A673 (cell line): ENCODE data around the gene TMPRSS11A.

Source experiments
- EZH2 ChIP-seq: fragments of 200-600 bp; sonication (generic); IDR thresholded peaks from 2 replicates; pipeline ENCODE4 v1.6.1; 2017; ENCODE audit warnings: borderline replicate concordance, low read depth, mild to moderate bottlenecking, mixed read lengths, antibody characterized with exemption, low read length; ENCODE audit not compliant: poor library complexity, severe bottlenecking
- TF ChIP-seq, protein P1 (sequence below): fragments of 300-800, 200-600 bp; sonication (generic); conservative IDR thresholded peaks from 2 replicates; pipeline ENCODE4 v1.5.1; 2017; ENCODE audit warnings: low read depth, mild to moderate bottlenecking, antibody characterized with exemption, low read length, moderate library complexity, mixed read lengths

GRCh38 chr4:67892905-67893304 is 70.4 kb downstream of the TMPRSS11A start:
- TF ChIP-seq, protein P1, sequence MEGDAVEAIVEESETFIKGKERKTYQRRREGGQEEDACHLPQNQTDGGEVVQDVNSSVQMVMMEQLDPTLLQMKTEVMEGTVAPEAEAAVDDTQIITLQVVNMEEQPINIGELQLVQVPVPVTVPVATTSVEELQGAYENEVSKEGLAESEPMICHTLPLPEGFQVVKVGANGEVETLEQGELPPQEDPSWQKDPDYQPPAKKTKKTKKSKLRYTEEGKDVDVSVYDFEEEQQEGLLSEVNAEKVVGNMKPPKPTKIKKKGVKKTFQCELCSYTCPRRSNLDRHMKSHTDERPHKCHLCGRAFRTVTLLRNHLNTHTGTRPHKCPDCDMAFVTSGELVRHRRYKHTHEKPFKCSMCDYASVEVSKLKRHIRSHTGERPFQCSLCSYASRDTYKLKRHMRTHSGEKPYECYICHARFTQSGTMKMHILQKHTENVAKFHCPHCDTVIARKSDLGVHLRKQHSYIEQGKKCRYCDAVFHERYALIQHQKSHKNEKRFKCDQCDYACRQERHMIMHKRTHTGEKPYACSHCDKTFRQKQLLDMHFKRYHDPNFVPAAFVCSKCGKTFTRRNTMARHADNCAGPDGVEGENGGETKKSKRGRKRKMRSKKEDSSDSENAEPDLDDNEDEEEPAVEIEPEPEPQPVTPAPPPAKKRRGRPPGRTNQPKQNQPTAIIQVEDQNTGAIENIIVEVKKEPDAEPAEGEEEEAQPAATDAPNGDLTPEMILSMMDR, result no peak
- TF ChIP-seq EZH2, result no peak
